GM12892 (cell line): Measurements from ENCODE around the gene CRTAC1.

Experiments used
- POLR2A ChIP-seq: IDR thresholded peaks from 2 replicates; pipeline ENCODE4 v1.6.1; 2011; ENCODE audit warnings: low read depth, low read length, control low read depth
- POLR2AphosphoS5 ChIP-seq: IDR thresholded peaks from 2 replicates; pipeline ENCODE4 v1.6.1; 2011; ENCODE audit warnings: low read depth, low read length, control low read depth

- TF ChIP-seq POLR2AphosphoS5 (no peak), POLR2A (no peak)
Measured at GRCh38 chr10:97940534-97940933, 89.9 kb downstream of the CRTAC1 start.
